Chondrocyte (in vitro differentiated cells): Measurements from ENCODE around the gene FAM89A. TPM values are rescaled to one million over a fixed set of nuclear protein-coding genes. Genes with fewer than 3 reads are reported as not detected.
A peak's percentile ranks its signal among the peaks of the same experiment; 100 is the strongest.
"Not testable (repeated sequence)": the region's sequence is repeated elsewhere in the genome, so short reads cannot be mapped to it uniquely, and the experiment has no call there.

Experiments used
- DNase-seq: peaks from one replicate; pipeline ENCODE4 v3.0.0; 2021; ENCODE audit warnings: mixed read lengths, low spot score
- H3K27ac Mint-ChIP-seq: one replicate; pipeline ENCODE4 v1.8.0; 2021; ENCODE audit warnings: mild to moderate bottlenecking, moderate library complexity, mixed read lengths; ENCODE audit not compliant: unreplicated experiment
- H3K27me3 Mint-ChIP-seq: 2 replicates; pipeline ENCODE4 v1.8.0; 2021; ENCODE audit warnings: low read depth, mixed read lengths
- H3K36me3 Mint-ChIP-seq: 2 replicates; pipeline ENCODE4 v1.8.0; 2021; ENCODE audit warnings: low read depth, mixed read lengths
- H3K4me1 Mint-ChIP-seq: 2 replicates; pipeline ENCODE4 v1.8.0; 2021; ENCODE audit warnings: low read depth, mild to moderate bottlenecking, mixed read lengths
- H3K4me3 Mint-ChIP-seq: one replicate; pipeline ENCODE4 v1.8.0; 2021; ENCODE audit warnings: mild to moderate bottlenecking, moderate library complexity, mixed read lengths; ENCODE audit not compliant: unreplicated experiment
- H3K9me3 Mint-ChIP-seq: 2 replicates; pipeline ENCODE4 v1.8.0; 2021; ENCODE audit warnings: low read depth, mixed read lengths
- total RNA-seq: library from RNA; stranded (reverse); gene quantifications from 3 replicates; pipeline ENCODE4 v1.2.1, GENCODE V29; 2021
- TF ChIP-seq, protein P1 (sequence below): fragments of 200-600 bp; sonication (generic); IDR thresholded peaks from 2 replicates; pipeline ENCODE4 v1.5.0; 2021; ENCODE audit warnings: antibody characterized with exemption, mild to moderate bottlenecking, moderate library complexity

FAM89A gene
- total RNA-seq, 1 donor from 2014 or later = 19.7 TPM

DNA sequence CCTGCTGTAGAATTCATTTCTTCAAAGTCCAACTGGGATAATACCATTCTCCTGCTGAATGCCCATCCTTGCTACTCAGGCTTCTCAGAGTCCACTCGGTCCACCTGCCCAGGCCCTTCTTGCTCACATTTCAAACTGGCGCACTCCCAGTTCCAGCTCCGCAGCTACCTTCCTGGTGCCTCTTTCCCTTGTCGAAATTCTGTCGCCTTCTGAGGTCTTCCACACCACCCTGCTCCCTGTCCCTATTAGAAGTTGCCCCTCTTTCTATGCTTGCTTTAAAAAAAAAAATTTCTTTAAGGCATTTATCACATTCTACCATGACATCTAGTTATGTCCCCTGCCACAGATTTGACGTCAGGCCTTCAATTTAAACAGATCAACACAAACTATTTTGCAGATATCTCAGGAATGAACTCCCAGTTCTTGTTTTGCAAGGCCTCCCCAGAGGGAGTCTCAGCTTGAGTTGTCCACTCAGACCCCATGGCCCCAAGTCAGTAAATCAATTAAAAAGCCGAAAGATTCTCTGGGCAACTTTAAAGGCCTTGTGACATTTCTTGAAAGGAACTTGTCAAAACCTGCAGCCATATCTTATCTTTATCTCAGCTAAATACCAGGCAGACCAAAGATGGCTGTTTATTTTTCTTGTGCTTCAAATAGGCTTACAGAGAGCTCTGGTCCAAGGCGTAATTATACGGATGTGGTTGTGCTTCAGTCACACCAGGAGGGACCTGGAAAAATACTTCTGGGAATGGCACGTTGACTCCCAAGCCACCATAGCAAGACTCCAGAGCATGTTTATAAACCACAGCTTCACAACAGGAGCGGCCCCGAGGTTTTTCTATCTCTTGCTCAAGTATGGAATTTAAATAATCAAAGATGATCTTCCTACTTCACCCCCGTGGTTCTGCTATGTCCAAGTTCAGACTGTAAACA, 2.2 kb downstream of the FAM89A start:
- H3K4me3 Mint-ChIP-seq = peak overlapping the region; percentile 26
- DNase-seq = no peak
- H3K27ac Mint-ChIP-seq = no peak overlapping the region
- TF ChIP-seq, protein P1, sequence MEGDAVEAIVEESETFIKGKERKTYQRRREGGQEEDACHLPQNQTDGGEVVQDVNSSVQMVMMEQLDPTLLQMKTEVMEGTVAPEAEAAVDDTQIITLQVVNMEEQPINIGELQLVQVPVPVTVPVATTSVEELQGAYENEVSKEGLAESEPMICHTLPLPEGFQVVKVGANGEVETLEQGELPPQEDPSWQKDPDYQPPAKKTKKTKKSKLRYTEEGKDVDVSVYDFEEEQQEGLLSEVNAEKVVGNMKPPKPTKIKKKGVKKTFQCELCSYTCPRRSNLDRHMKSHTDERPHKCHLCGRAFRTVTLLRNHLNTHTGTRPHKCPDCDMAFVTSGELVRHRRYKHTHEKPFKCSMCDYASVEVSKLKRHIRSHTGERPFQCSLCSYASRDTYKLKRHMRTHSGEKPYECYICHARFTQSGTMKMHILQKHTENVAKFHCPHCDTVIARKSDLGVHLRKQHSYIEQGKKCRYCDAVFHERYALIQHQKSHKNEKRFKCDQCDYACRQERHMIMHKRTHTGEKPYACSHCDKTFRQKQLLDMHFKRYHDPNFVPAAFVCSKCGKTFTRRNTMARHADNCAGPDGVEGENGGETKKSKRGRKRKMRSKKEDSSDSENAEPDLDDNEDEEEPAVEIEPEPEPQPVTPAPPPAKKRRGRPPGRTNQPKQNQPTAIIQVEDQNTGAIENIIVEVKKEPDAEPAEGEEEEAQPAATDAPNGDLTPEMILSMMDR = no peak
- no peaks in the 10 kb centered on the region for H3K27me3 Mint-ChIP-seq
- no peaks in the 10 kb centered on the region for H3K9me3 Mint-ChIP-seq
- H3K36me3 Mint-ChIP-seq = peaks cover 2% of the 10 kb centered on the region
- H3K4me1 Mint-ChIP-seq = peaks cover 27% of the 10 kb centered on the region

DNA sequence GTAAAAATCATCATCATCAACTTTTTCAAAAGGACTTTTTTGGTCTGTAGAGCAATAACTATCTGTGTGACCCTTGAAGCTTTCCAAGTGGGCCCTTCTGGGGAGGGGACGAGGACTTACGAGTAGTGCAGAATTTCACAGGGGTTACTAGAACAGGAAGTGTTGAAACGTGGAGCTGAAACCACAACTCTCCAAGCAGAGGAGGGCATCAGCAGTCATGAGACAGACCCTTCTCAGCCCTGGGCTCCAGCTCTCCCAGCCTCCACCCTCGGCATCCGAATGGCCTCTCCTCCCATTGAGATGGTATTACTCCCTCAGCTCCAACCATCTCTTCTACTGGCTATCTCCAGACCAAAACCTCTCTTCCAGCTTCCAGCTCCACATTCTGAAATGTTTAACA, 3.6 kb downstream of the FAM89A start:
- Mint-ChIP-seq H3K4me3 (no peak overlapping the region), H3K4me1 (peaks cover 30% of the 10 kb centered on the region), H3K27ac (no peak overlapping the region), H3K36me3 (peaks cover 4% of the 10 kb centered on the region), H3K27me3 (no peaks in the 10 kb centered on the region), H3K9me3 (no peaks in the 10 kb centered on the region)
- no peak for DNase-seq
- TF ChIP-seq, protein P1 = no peak

DNA sequence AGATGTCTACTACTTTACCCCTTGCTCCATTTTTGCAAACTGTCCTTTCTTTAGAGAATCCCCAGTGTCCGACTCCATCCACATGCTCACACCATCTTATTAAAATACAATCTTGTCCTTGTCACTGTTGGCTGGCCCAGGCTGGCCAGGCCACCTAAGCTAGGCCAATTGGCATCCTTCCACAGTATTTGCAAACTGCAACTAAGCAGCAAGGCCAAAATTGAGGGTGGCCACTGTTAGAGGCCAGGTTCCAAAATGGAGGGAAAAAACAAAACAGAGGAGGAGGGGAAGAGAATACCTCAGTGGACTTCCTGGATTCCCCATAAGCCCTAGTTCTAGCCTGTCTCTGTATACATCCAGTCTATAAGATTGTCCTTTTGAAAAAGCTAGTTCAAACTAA, 4.3 kb downstream of the FAM89A start:
- Mint-ChIP-seq H3K9me3 (no peaks in the 10 kb centered on the region), H3K4me3 (no peak overlapping the region), H3K4me1 (peaks cover 26% of the 10 kb centered on the region), H3K36me3 (peaks cover 4% of the 10 kb centered on the region), H3K27me3 (no peaks in the 10 kb centered on the region), H3K27ac (no peak overlapping the region)
- DNase-seq = no peak
- TF ChIP-seq, protein P1 = no peak

DNA sequence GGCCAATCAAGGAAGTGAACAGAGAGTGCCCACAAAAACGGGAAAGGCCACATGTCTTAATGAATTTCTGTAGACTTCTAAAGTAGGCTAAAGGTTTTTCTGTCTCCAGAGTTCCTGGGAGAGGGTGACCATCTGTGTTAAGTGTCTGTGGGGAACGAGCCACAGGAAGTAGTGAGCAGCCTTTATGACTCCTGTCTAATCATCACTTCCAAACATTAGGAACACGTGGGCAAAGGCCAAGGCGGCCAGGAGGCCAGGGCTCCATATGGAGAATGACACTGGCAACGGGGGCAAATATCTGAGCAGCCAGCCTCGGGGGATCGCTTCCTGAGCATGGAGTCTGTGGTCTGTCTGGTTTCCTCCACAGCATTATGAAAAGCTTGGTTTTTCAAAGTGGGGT, 7.1 kb downstream of the FAM89A start:
- DNase-seq = no peak
- Mint-ChIP-seq H3K4me3 (no peak overlapping the region), H3K36me3 (peaks cover 8% of the 10 kb centered on the region), H3K27me3 (no peaks in the 10 kb centered on the region), H3K4me1 (peaks cover 20% of the 10 kb centered on the region), H3K27ac (no peak overlapping the region), H3K9me3 (no peaks in the 10 kb centered on the region)
- TF ChIP-seq, protein P1 = no peak

DNA sequence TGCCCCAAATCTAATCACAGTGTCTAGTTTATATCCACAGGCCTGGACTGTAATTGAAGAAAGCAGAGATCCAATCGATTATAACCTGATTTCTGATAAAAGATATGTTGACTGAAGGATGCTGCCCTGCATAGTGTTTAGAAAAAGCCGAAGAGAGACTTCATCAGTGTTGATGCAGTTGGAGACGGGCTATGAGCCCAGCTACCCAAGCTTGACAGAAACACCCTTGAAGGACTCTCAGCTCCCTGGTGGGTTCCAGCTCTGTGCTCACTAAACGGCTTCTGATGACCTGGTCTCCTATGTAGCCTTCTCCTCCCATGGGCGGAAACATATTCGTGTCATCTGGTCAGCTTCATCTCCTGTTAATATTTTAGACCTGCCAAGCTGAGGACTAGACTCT, 10.2 kb downstream of the FAM89A start:
- TF ChIP-seq, protein P1 = no peak
- Mint-ChIP-seq H3K9me3 (no peaks in the 10 kb centered on the region), H3K4me3 (no peak overlapping the region), H3K36me3 (peaks cover 6% of the 10 kb centered on the region), H3K4me1 (peaks cover 11% of the 10 kb centered on the region), H3K27me3 (no peaks in the 10 kb centered on the region), H3K27ac (no peak overlapping the region)
- no peak for DNase-seq

DNA sequence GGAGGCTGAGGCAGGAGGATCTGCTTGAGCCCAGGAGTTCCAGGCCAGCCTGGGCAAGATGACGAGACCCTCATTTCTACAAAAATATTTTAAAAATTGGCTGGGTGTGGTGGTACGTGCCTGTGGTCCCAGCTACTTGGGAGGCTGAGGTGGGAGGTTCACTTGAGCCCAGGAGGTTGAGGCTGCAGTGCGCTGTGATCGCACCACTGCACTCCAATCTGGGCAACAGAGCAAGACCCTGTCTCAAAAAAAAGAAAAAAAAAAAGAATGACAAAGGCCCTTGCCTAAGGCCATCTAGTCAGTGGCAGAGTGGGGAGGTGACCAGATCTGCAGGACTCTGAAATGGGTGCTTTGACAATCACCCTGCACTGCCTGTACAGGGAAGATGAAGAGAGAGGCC, 10.8 kb downstream of the FAM89A start:
- not testable (repeated sequence) for H3K9me3 Mint-ChIP-seq, H3K4me3 Mint-ChIP-seq, H3K27ac Mint-ChIP-seq, H3K27me3 Mint-ChIP-seq, DNase-seq, H3K36me3 Mint-ChIP-seq
- H3K4me1 Mint-ChIP-seq = peaks cover 11% of the 10 kb centered on the region
